Thymus (tissue), 11 donors: ENCODE data around the gene UCP1. TPM values are rescaled to one million over a fixed set of nuclear protein-coding genes. Genes with fewer than 3 reads are reported as not detected.
"Not testable (repeated sequence)": the region's sequence is repeated elsewhere in the genome, so short reads cannot be mapped to it uniquely, and the experiment has no call there.

Experiments
- DNase-seq, 9 donors: peaks; one replicate each; pipeline ENCODE4 v3.0.0-alpha.2; 2013; ENCODE audit warnings: low spot score in 9 of 9, low read depth in 6 of 9, missing footprints in 1 of 9
- H3K27ac ChIP-seq, 2 donors: one replicate each; pipeline ENCODE4 v1.5.1; 2013; ENCODE audit warnings: control low read depth in 1 of 2, low read depth in 1 of 2, low read length in 1 of 2, mild to moderate bottlenecking in 1 of 2, moderate library complexity in 1 of 2
- H3K27me3 ChIP-seq, 2 donors: one replicate each; pipeline ENCODE4 v1.5.1; 2013; ENCODE audit warnings: low read length in 1 of 2; ENCODE audit not compliant: control insufficient read depth in 2 of 2, insufficient read depth in 1 of 2
- H3K36me3 ChIP-seq, 2 donors: one replicate each; pipeline ENCODE4 v1.5.1; 2013; ENCODE audit warnings: low read length in 1 of 2, mild to moderate bottlenecking in 1 of 2, moderate library complexity in 1 of 2; ENCODE audit not compliant: control insufficient read depth in 2 of 2, insufficient read depth in 2 of 2
- H3K4me1 ChIP-seq, 2 donors: one replicate each; pipeline ENCODE4 v1.5.1; 2013; ENCODE audit warnings: low read length in 2 of 2; ENCODE audit not compliant: control insufficient read depth in 2 of 2, insufficient read depth in 2 of 2
- H3K4me3 ChIP-seq, 2 donors: one replicate each; pipeline ENCODE4 v1.5.1; 2013; ENCODE audit warnings: low read length in 2 of 2, control low read depth in 1 of 2, mild to moderate bottlenecking in 1 of 2
- H3K9me3 ChIP-seq, 2 donors: one replicate each; pipeline ENCODE4 v1.5.1; 2013; ENCODE audit warnings: low read length in 1 of 2, mild to moderate bottlenecking in 1 of 2; ENCODE audit not compliant: control insufficient read depth in 2 of 2, insufficient read depth in 1 of 2
- WGBS: extraction: QIAGEN DNeasy Blood & Tissue Kit; methylation state at CpG from one replicate; pipeline ENCODE4 v1.1.7; 2013; 5-methylcytosine and 5-hydroxymethylcytosine counted together
- polyA plus RNA-seq: library from polyadenylated mRNA; stranded (reverse); fragments of 200-250 nt; gene quantifications from one replicate; pipeline ENCODE4 v1.2.3, GENCODE V29; 2013
- total RNA-seq: library from RNA; stranded (reverse); fragments of 120-200 nt; gene quantifications from one replicate; pipeline ENCODE4 v1.2.4, GENCODE V29; 2013
- donor health status: healthy.

Gene UCP1
- total and polyA plus RNA-seq, 2 donors: 0.05 TPM; not detected in 1

DNA sequence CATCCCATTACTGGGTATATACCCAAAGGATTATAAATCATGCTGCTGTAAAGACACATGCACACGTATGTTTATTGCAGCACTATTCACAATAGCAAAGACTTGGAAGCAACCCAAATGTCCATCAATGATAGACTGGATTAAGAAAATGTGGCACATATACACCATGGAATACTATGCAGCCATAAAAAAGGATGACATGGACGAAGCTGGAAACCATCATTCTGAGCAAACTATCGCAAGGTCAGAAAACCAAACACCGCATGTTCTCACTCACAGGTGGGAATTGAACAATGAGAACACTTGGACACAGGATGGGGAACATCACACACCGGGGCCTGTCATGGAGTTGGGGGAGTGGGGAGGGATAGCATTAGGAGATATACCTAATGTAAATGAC is 55.0 kb downstream of the UCP1 start:
- H3K27ac ChIP-seq: not testable (repeated sequence)

More for the DNA sequence above, 55.0 kb downstream of the UCP1 start:
- not testable (repeated sequence) for DNase-seq, H3K27me3 ChIP-seq, H3K36me3 ChIP-seq, H3K4me1 ChIP-seq, H3K4me3 ChIP-seq, H3K9me3 ChIP-seq
- WGBS: over 99% methylated on average over 5 of the region's 5 CpGs

Other genes with a start within 250 kb of the UCP1 start
- 28.0 TPM for gene SCOC, start 195.3 kb downstream of the UCP1 start, total RNA-seq
- 80.0 TPM for gene SCOC, start 195.3 kb downstream of the UCP1 start, polyA plus RNA-seq
- 4.2 TPM for gene CLGN, start 141.3 kb downstream of the UCP1 start, total RNA-seq
- gene CLGN, start 141.3 kb downstream of the UCP1 start, polyA plus RNA-seq: 1.0 TPM
- not detected for gene MGAT4D, start 70.7 kb downstream of the UCP1 start, total RNA-seq
- not detected for gene MGAT4D, start 70.7 kb downstream of the UCP1 start, polyA plus RNA-seq
- gene ELMOD2, start 44.8 kb downstream of the UCP1 start, total RNA-seq: 25.6 TPM
- 17.2 TPM for gene ELMOD2, start 44.8 kb downstream of the UCP1 start, polyA plus RNA-seq
- 4.7 TPM for gene TBC1D9, start 187.4 kb upstream of the UCP1 start, total RNA-seq
- 10.7 TPM for gene TBC1D9, start 187.4 kb upstream of the UCP1 start, polyA plus RNA-seq